ENCODE measurements around the gene PID1.
"Not testable (repeated sequence)": the region's sequence is repeated elsewhere in the genome, so short reads cannot be mapped to it uniquely, and the experiment has no call there.

Gene PID1

DNA sequence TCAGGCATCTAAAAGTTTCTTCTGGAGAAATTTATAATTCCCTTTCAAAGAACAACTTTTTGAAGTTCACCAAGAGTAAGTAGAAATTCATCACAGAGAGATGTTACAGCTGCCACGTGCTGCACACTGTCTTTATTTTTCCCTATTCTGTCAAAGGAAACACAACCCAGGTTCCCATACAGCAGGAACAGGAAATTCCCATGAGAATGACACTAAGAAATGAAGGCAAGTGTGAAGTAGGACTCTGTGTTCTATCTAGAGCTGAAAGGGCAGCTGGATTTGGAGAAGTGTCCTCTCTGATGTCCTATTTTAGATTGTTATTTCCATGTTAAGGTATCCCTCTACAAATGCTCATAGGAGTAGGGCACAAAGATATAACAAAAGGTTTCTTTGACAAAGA is 58.8 kb downstream of the PID1 start:
- no peak for DNase-seq (ENCODE audit: low read depth in 2 of 2)

DNA sequence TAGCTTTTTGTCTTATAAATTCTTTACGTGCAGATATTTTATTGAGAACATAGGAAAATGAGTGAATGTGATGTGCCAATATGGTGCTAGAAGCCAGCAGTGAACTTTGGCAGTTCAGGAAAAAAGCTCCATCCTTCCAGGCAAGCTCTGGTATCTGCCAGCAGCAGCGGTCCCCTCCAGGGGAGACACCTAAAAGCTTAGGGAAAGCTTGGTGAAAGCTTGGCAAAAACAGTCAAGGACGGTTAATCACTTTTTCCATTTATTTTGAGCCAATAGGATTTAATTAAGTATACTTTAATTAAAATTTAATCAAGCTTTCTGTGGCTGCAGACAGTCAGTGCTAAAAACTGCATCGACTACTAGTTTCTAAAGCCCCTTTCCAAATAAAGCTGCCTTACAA is 60.4 kb downstream of the PID1 start:
- no peak for DNase-seq (ENCODE audit: low read depth in 2 of 2)

DNA sequence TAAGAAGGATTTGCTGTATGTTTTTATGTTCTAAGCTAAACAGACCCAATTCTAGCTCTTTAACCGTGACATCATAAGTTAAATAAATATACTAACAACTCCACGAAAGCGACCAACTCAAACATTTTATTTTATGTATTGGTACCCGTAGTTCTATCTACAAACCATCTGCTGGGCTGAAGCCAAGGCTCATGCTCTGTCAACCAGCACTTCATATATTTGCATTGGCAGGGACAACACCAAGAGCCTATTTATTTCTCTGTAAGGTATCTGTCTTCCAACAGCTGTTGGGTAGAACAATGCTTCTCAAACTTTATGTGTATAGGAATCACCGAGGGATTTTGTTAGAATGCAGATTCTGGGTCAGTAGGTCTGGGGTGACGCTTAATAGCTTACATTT is 64.5 kb downstream of the PID1 start:
- no peak for DNase-seq (ENCODE audit: low read depth in 2 of 2)

DNA sequence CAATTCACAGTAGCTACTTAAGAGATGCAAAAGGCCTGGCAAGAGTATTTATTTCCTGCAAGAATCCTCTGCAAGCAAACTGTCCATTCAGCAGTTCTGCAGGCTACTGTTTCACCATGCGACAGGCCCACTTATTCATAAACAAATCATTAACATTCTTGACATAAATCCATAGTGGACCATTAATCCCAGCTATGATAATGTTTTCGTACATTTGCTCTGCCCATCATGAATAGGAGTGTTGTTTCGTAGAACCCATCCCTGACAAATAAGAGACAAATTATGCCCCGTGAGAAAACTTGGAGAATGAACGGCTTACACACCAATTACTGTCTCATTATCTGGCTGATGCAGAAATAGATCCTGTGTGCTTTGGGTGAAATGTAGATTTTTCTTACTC is 65.4 kb downstream of the PID1 start:
- no peak for DNase-seq (ENCODE audit: low read depth in 2 of 2)

DNA sequence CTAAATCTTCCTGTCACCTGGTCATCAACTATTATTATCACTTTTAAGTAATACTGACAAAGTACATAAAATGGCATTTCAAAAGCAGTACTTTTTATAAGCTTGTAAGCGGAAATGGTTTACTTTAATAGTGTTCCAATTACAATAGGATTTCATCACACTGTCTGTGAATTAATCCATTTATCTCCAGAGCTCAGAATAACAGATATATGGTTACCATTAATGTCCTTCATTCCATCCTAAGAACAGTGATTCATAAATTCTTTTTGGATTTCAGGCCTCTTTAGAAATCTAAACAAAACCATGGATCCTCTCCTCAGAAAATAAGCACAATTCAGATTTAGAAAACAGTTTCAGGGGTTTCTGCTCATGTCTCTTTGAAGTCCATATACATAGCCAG is 68.4 kb downstream of the PID1 start:
- DNase-seq (ENCODE audit: low read depth in 2 of 2): no peak

DNA sequence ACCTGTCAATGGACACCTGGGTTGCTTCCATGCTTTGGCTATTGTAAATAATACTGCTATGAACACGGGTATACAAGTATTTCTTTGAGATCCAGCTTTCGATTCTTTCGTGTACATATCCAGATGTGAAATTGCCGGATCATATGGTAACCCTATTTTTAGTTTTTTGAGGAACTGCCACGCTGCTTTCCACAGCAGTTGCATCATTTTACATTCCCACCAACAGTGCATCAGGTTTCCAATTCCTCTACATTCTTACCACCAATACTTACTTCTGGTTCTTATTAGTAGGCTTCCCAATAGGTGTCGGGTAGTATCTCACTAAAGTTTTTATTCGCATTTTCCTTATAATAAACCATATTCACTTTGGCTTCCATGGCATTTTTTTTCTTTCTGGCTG is 69.6 kb downstream of the PID1 start:
- no peak for DNase-seq (ENCODE audit: low read depth in 2 of 2)

DNA sequence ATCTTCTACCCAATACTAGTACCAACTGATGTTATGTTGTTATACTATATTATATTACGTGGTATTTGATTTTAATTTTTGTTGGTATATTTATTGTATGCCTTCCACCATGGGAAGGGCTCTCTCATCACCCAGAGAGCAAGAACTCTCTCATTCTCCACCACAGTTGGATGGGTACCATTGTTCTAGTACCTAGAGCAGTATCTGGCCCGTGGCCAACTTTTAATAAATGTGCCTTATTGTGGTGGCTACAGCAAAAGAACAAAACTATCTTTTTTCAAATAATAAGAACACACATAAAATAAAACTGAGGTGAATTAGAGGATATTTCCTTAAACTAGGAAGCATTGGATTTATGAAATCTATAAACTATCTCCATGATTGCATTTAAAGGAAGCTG is 71.8 kb downstream of the PID1 start:
- no peak for DNase-seq (ENCODE audit: low read depth in 2 of 2)

DNA sequence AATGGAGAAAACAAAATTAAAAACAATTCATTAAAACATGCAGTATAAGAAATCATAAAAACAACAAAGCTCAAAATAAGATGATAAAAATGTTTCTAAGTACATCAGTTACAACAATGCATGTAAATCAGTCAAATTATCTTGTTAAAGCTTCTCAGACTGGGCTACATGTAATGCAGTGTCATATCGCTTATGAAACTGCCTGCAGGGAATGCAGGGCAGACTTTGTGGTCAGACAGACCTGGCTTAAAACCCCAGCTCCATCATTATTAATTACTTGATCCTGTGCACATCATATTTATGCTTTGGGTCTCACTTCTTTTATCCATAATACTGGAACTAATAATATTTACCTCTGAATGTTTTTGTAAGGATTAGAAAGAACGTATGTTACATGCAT is 74.6 kb downstream of the PID1 start:
- no peak for DNase-seq (ENCODE audit: low read depth in 2 of 2)

DNA sequence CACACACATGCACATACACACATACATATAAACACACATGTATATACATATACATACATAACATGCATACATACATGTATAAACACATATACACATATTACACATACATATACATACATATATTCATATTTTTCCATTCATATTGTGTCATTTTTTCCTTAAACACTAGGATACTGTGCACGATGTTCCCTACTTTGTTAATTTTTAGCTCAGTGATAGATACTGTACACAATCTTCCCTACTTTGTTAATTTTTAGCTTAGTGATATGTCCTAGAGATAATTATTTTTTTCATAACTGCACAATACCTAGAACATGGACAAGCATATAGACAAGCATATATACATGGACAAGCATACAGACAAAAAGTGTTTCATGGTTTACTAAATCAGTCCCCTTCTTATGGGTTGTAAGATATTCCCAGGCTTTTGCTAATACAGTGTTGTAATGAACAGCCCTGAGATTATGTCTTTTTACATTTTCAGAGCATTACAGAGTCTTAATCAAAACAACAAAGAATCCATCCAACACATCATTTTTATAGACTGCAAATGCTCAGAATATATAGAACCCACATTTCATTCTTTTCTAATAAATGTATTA is 75.6 kb downstream of the PID1 start:
- DNase-seq (ENCODE audit: low read depth in 2 of 2): no peak

DNA sequence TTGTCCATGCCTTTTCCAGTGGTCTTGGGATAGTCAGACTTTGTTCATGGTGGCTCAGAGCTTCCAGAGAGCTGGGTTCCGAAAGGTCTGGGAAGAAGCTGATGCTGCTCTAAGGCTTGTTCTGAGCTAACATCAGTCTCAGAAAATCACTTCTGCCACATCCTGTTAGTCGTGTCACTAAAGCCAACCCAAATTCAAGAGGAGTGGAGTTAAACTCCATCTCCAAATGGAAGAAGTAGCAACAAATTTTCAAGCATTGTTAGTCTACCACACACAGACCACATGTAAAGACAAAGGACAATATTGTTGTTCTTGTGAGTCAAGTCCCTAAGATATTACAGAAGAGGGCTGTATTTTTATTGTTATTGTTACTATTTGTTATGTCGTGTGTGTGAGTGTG is 77.8 kb downstream of the PID1 start:
- DNase-seq (ENCODE audit: low read depth in 2 of 2): no peak

DNA sequence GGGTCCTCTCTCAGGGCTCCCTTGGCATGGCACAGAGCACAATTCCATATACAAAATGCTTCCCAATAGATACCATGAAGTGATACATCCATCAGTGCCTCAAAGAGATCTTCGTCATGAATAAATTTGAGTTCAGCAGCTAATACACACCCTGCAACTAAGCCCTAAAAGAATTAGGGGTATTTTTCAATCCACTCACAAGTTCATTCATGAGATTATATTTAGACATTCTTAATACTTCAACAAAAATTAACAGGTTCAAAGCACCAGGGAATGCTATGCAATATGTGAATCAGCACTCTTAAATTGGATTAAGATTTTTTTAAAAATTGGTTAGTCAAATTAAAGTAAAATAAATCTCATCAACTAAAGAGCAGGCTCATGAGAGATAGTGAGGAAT is 79.7 kb downstream of the PID1 start:
- no peak for DNase-seq (ENCODE audit: low read depth in 2 of 2)

DNA sequence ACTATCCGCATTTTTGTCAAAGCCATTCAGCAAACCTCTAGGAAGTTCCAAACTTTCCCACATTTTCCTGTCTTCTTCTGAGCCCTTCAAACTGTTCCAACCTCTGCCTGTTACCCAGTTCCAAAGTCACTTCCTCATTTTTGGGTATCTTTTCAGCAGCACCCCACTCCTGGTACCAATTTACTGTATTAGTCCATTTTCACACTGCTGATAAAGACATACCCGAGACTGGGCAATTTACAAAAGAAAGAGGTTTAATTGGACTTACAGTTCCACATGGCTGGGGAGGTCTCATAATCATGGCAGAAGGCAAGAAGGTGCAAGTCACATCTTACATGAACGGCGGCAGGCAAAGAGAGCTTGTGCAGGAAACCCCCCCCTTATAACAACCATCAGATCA is 84.0 kb downstream of the PID1 start:
- not testable (repeated sequence) for DNase-seq (ENCODE audit: low read depth in 2 of 2)

DNA sequence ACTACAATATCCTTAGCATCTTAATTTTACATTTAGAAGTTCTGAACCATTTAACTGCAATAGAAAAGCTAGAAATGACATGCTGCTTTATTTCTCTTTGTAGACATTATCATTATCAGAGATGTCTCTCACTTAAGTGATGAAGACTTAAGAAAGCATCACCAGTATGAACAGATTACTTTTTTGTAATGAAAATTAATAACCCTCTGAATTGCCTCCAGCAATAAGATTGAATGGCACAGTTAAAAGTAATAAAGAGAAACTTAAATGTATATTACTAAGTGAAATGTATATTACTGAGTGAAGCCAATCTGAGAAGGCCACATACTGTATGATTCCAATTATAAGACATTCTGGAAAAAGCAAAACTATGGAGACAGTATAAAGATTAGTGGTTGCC is 89.4 kb downstream of the PID1 start:
- no peak for DNase-seq (ENCODE audit: low read depth in 2 of 2)

DNA sequence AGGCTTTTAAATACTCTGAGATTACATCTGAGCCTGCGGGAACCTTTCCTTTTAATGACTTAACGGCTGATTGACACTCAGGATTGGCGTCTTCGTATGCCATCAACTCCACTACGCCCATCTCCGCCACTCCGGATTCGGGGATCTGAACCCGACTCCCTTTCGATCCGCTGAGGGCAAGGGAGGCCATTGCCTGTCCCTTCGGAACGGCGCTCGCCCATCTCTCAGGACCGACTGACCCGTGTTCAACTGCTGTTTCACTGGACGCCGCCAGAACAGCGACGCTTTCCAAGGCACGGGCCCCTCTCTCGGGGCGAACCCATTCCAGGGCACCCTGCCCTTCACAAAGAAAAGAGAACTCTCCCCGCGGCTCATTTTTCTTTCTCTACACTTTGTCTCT is 90.4 kb downstream of the PID1 start:
- DNase-seq (ENCODE audit: low read depth in 2 of 2): no peak

DNA sequence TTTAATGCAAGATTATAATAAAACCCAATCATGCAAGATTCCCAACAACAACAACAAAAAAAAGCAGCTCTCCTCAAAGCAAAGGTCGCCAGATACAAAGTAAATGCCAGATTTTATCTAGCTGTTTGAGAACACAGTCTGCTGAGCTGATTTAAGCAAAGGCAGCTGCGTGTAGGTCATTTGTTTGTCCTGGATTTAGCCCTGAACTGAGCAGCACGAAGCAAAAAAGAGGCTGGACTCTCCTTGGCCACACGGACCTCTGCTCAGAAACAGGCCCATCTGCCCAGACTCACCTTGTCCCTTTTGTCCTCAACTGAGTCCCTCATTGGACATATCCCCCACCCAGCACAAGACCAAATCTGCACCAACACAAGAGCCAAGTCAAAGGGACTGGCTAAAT is 91.5 kb downstream of the PID1 start:
- DNase-seq (ENCODE audit: low read depth in 2 of 2): no peak

DNA sequence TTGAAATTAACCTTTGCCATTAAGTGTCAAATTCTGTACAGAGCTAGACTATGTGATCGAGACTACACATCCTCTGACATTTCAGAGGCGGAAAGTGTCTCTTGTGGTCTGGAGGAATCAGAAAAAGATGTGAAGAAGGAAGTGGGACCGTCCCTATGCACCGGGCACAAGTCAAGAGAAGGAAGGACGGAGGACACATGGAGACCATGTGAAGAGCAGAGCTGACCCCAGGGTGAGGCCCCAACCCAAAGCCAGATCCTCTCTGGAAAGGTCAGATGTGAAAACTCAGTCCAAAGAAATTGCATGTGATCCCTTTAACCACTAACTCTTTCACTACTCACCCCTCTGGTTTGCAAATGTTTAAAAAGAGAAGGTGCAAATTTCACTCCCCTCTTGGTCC is 92.4 kb downstream of the PID1 start:
- no peak for DNase-seq (ENCODE audit: low read depth in 2 of 2)

DNA sequence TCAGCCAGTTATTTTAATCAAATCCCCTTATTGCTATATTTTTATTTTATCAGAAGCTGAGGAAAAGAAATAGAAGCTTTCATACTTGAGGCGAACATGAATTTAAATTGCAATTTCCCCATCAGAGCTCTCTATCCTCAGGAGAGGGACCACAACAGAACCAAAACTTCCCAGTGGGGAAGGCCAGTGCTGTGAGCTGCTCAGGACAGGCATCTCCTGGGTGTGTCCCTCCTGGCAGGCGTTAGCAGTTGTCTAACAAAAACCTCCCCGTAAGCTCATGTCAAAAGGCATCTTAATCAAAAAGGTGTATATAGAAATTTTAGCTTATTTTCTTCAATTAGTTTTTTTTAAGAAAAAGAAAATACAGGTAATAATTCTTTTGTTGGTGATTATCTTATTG is 93.0 kb downstream of the PID1 start:
- DNase-seq (ENCODE audit: low read depth in 2 of 2): no peak

DNA sequence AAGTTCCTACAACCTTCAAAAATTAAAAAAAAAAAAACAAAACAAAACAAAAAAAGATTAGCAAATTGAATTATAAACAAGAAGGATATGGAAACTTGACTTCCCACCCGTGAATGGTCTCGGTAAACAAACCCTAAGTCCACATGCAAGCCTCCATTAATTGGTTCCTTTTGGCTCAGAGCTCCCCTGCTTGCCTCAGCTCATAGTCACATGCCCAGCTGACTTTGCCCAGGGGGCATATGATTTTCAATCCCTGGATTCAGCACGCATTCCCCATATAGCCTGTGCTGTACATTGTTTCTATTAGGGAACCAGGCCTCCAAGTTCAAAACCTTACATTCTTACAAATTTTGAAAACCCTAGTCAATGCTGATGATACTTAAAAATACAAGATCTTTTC is 95.0 kb downstream of the PID1 start:
- DNase-seq (ENCODE audit: low read depth in 2 of 2): no peak

DNA sequence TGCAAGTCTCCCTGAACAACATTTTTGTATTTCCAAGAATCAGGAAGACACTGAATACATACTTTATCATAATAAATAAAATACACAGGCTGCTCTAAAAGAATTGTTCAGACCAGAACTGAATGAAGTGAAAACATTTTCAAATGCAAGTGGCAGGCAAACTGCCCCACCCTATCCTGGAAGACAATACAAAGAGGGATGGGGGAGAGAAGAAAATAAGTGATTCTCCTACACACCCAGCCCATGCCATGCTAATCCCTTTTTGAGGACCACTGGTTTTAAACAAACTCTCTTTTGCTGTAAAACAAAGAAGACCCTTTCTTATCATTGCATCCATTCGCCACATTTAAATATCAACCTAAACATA is 95.6 kb downstream of the PID1 start:
- no peak for DNase-seq (ENCODE audit: low read depth in 2 of 2)

DNA sequence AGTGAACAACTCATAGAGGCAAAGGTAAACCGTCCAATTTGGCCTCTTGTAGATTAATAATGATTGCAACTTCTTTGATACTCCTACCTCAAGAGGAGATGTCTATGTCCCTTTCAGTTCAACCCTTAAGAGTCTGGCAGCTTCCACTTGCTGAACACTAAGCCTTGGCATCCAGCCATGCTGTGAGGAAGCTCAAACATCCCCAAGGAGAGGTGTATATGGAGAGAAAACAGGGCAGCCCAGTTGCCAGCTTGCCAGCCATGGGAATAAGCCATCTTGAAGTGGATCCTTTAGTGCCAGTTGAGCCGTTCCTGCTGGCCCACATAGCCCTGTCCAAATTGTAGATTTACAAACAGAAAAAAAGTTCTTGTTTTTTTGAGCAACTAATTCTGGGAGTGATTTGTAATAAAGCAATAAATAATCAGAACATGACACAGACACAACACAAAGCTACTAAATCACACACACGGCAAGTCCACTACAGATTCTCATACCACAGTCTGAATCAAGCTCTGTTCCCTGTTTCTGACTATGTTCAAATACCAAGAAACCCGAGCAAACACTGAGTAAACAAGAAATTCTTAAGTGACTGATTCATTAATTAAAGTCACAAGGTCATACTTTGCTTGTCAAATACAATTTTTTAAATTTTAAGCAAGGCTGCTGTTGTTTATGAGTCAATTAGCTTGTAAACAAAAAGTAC is 96.1 kb downstream of the PID1 start:
- no peak for DNase-seq (ENCODE audit: low read depth in 2 of 2)

DNA sequence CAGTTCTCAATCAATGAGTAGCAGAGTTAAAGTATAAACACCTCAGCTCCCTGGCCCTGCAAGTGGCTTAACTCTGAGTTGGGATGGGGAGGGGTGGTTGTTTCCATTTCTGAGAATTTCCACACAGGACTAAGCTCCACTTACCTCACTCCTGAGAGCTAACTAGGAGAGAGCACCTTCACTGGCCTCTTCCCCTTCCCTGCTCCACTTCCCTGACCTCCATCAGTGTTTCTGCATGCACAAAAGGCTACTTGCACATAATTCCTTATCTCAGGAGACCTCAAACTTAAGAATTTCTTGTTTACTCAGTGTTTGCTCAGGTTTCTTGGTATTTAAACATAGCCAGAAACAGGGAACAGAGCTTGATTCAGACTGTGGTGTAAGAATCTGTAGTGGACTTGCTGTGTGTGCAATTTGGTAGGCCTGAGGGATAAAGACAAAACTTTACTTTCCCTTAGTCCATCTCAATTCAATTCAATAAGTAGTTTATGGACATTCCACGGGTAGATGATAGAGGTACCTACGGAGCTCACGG is 97.2 kb downstream of the PID1 start:
- DNase-seq (ENCODE audit: low read depth in 2 of 2): no peak

DNA sequence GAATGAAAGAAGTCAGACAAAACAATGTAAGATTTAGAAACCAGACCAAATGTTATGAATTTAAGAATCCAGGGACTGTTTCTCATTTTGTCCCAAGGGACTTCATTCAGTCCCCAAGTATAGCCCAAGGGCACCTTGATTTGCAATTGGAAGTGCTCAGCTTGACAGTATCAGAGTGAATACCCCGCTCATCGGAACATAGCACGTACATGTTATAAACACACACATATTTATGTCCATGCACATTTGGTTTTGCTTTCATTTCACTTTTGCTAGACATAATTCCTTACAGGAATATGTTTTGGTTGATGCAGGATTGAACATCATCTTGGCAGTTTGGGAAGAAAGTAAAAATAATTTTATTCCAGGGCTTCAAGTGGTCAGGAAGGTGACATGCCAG is 100.2 kb downstream of the PID1 start:
- DNase-seq (ENCODE audit: low read depth in 2 of 2): no peak

DNA sequence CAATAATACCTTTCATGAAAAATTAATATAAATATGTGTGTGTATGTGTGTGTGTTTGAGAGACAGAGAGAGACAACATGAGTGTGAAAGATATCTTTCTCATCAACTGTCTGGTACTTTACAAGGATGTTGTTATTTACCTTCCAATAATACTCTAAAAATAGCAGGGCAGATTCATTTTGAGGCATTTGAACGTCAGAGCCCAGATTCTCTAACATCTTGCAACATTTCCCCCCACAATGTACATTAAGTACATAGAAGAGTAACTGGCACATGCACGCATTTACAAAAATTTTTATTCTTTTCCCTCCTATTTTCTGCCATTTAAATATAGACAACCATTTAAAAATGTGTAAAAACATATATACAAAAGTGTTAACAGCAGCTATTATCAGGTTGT is 100.9 kb downstream of the PID1 start:
- DNase-seq (ENCODE audit: low read depth in 2 of 2): no peak

DNA sequence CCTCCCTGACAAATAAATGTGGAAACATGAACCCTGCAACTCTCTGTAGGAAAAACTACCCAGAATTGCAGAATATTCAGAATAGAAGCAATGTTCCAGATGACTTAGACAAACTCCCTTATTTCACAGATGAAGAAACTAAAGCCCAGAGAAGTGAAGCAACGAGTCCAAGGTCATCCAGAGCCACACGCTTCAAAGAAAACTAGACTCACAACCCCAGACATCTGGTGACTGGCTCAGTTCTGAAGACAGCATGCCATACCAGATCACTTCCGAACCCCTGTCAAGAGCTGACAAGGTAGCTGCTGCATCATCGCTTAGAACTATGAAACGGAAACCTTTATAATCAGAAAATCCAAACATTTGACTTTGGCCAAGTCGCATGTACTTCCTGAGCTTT is 101.3 kb downstream of the PID1 start:
- no peak for DNase-seq (ENCODE audit: low read depth in 2 of 2)
